GM18867 (cell line): Measurements from ENCODE around the gene SREK1.
"Not testable (repeated sequence)": the region's sequence is repeated elsewhere in the genome, so short reads cannot be mapped to it uniquely, and the experiment has no call there.

Experiments
- ATAC-seq: cut with Tn5 transposase; IDR thresholded peaks from one replicate; pipeline ENCODE4 v1.9.1; 2021; ENCODE audit warnings: mild to moderate bottlenecking, moderate library complexity; ENCODE audit not compliant: unreplicated experiment

SREK1 gene

GRCh38 chr5:66144074-66144833 is at the start of gene SREK1:
TSS of gene SREK1 (plus strand) at chr5:66144300. CDS start at chr5:66144377, 77 bp downstream.
- peak; percentile 95 for ATAC-seq

GRCh38 chr5:66100851-66101250 is 43.2 kb upstream of the SREK1 start:
- no peak for ATAC-seq

GRCh38 chr5:66113160-66113559 is 30.9 kb upstream of the SREK1 start:
- ATAC-seq = no peak

- no peak for ATAC-seq
These were observed 25.8 kb upstream of the SREK1 start for GRCh38 chr5:66118304-66118703.

- ATAC-seq = no peak
These were observed 21.6 kb upstream of the SREK1 start for GRCh38 chr5:66122379-66123034.

GRCh38 chr5:66129144-66129543 is 15.0 kb upstream of the SREK1 start:
- no peak for ATAC-seq

- no peak for ATAC-seq
These were observed 13.6 kb upstream of the SREK1 start for GRCh38 chr5:66130493-66130892.

GRCh38 chr5:66134407-66134861 is 9.7 kb upstream of the SREK1 start:
- ATAC-seq = no peak

- no peak for ATAC-seq
These were observed 8.0 kb upstream of the SREK1 start for GRCh38 chr5:66136053-66136452.

- ATAC-seq = not testable (repeated sequence)
These were observed 7.2 kb upstream of the SREK1 start for GRCh38 chr5:66136944-66137343.

GRCh38 chr5:66138637-66139317 is 5.3 kb upstream of the SREK1 start:
- no peak for ATAC-seq

- ATAC-seq = no peak
These were observed 4.8 kb upstream of the SREK1 start for GRCh38 chr5:66139318-66139712.

- no peak for ATAC-seq
These were observed 1.7 kb upstream of the SREK1 start for GRCh38 chr5:66142417-66142816.

GRCh38 chr5:66143473-66144073 is 527 bp upstream of the SREK1 start:
- peak; percentile 24 for ATAC-seq

- peak; percentile 49 for ATAC-seq
These were observed 812 bp downstream of the SREK1 start for GRCh38 chr5:66144834-66145390.

- no peak for ATAC-seq
These were observed 1.6 kb downstream of the SREK1 start for GRCh38 chr5:66145737-66146136.

- ATAC-seq = no peak
These were observed 5.8 kb downstream of the SREK1 start for GRCh38 chr5:66149950-66150349.

- no peak for ATAC-seq
These were observed 6.9 kb downstream of the SREK1 start for GRCh38 chr5:66151030-66151429.

- no peak for ATAC-seq
These were observed 7.4 kb downstream of the SREK1 start for GRCh38 chr5:66151491-66151890.

GRCh38 chr5:66157046-66157445 is 12.9 kb downstream of the SREK1 start:
- no peak for ATAC-seq

- ATAC-seq = no peak
These were observed 17.3 kb downstream of the SREK1 start for GRCh38 chr5:66161356-66161755.
